Pericardium fibroblast (primary cell): ENCODE results near the gene EEF1A2. TPM values are rescaled to one million over a fixed set of nuclear protein-coding genes. Genes with fewer than 3 reads are reported as not detected.

Source experiments
- total RNA-seq: library from RNA; depleted of rRNA; stranded (reverse); fragments of >200 nt; gene quantifications from 2 replicates; pipeline ENCODE4 v1.2.3, GENCODE V29; 2015

The EEF1A2 gene
- 0.09 and 0.35 TPM in 2 replicates for total RNA-seq

GRCh38 chr20:63498960-63499337 is at the start of gene EEF1A2:
Gene EEF1A2 (minus strand): TSS chr20:63499083. CDS start chr20:63497763, 1,320 bp downstream.

GRCh38 chr20:63547725-63548480 is 49.0 kb upstream of the EEF1A2 start, which contains the start of gene SRMS:
Gene SRMS (minus strand): TSS chr20:63547749. CDS start chr20:63547463, 286 bp downstream.

GRCh38 chr20:63536997-63537524 is 38.2 kb upstream of the EEF1A2 start, which contains the start of gene PTK6:
Gene PTK6 (minus strand): TSS chr20:63537376. CDS start chr20:63537314, 62 bp downstream.

GRCh38 chr20:63520504-63520933 is 21.6 kb upstream of the EEF1A2 start, which contains the start of gene PPDPF:
Gene PPDPF (plus strand): TSS chr20:63520765. CDS start chr20:63521309, 544 bp downstream.

GRCh38 chr20:63471981-63472831 is 26.7 kb downstream of the EEF1A2 start, which contains the start of gene KCNQ2:
Gene KCNQ2 (minus strand): TSS chr20:63472655. CDS start chr20:63472463, 192 bp downstream.

Other genes with a start within 250 kb of the EEF1A2 start
- gene NKAIN4, start 244.6 kb downstream of the EEF1A2 start, total RNA-seq, result 0.17 TPM in 1 of 2 replicates, not detected in the other
- gene ARFGAP1, start 226.3 kb downstream of the EEF1A2 start, total RNA-seq, result 59.5 and 65.2 TPM in 2 replicates
- gene COL20A1, start 205.9 kb downstream of the EEF1A2 start, total RNA-seq, result not detected in 2 replicates
- not detected in 2 replicates for gene CHRNA4, start 137.7 kb downstream of the EEF1A2 start, total RNA-seq
- not detected in 2 replicates for gene KCNQ2, start 26.4 kb downstream of the EEF1A2 start, total RNA-seq
- gene PPDPF, start 21.7 kb upstream of the EEF1A2 start, total RNA-seq, result 250 and 270 TPM in 2 replicates
- gene PTK6, start 38.3 kb upstream of the EEF1A2 start, total RNA-seq, result not detected in 2 replicates
- not detected in 2 replicates for gene SRMS, start 48.7 kb upstream of the EEF1A2 start, total RNA-seq
- gene FNDC11, start 55.1 kb upstream of the EEF1A2 start, total RNA-seq, result 0.12 and 0.85 TPM in 2 replicates
- gene HELZ2, start 75.2 kb upstream of the EEF1A2 start, total RNA-seq, result 22.2 and 40.4 TPM in 2 replicates
- 8.2 and 8.6 TPM in 2 replicates for gene GMEB2, start 128.0 kb upstream of the EEF1A2 start, total RNA-seq
- 19.7 and 49.7 TPM in 2 replicates for gene STMN3, start 154.3 kb upstream of the EEF1A2 start, total RNA-seq
- 7.2 and 7.3 TPM in 2 replicates for gene RTEL1, start 159.2 kb upstream of the EEF1A2 start, total RNA-seq
- 2.6 and 9.3 TPM in 2 replicates for gene TNFRSF6B, start 197.6 kb upstream of the EEF1A2 start, total RNA-seq
- 25.8 and 31.4 TPM in 2 replicates for gene ARFRP1, start 208.9 kb upstream of the EEF1A2 start, total RNA-seq
- gene ZGPAT, start 209.0 kb upstream of the EEF1A2 start, total RNA-seq, result 11.3 and 17.6 TPM in 2 replicates
- gene LIME1, start 237.6 kb upstream of the EEF1A2 start, total RNA-seq, result 4.4 and 8.5 TPM in 2 replicates
- 97.1 and 103 TPM in 2 replicates for gene SLC2A4RG, start 240.7 kb upstream of the EEF1A2 start, total RNA-seq